LNCAP (cell line): ENCODE results near the gene NBDY.

Experiments used
- TF ChIP-seq, protein P1 (sequence below): fragments of 450-650 bp; IDR thresholded peaks from 2 replicates; pipeline ENCODE4 v1.5.1; 2017; ENCODE audit warnings: mild to moderate bottlenecking

NBDY gene

DNA sequence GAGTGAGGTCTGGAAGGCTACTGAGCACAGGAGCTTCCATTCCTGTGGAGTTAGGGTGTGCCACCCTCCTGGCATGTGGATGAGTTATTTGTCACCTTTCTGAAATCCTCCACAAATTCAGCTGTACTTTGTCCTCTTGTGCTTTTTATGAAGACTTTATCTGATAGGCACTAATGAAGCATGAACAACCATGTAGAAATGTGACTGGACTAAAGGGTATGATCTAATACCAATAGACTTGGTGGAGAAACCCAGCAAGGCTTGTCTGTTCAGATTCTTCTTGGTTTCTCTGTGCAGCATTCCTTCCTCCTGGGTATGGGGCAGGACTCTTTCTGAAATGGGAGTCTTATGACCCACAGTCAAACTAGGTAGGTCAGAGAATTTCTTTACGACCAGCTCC, 9.6 kb downstream of the NBDY start:
- TF ChIP-seq, protein P1, sequence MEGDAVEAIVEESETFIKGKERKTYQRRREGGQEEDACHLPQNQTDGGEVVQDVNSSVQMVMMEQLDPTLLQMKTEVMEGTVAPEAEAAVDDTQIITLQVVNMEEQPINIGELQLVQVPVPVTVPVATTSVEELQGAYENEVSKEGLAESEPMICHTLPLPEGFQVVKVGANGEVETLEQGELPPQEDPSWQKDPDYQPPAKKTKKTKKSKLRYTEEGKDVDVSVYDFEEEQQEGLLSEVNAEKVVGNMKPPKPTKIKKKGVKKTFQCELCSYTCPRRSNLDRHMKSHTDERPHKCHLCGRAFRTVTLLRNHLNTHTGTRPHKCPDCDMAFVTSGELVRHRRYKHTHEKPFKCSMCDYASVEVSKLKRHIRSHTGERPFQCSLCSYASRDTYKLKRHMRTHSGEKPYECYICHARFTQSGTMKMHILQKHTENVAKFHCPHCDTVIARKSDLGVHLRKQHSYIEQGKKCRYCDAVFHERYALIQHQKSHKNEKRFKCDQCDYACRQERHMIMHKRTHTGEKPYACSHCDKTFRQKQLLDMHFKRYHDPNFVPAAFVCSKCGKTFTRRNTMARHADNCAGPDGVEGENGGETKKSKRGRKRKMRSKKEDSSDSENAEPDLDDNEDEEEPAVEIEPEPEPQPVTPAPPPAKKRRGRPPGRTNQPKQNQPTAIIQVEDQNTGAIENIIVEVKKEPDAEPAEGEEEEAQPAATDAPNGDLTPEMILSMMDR = no peak

DNA sequence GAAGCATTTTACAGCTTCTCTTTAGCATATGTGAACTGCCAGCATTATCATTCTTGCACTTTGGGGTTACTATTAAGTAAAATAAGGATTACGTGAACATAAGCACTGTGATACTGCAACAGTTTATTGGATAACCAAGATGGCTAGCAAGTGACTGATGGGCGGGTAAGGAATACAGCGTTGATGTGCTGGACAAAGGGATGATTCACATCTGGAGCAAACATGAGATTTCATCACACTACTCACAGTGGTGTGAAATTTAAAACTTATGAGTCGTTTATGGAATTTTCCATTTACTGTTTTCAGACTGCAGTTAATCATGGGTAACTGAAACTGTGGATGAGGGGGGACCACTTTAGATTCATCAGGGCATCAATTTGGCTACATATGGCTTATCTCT, 16.0 kb downstream of the NBDY start:
- TF ChIP-seq, protein P1 = no peak

DNA sequence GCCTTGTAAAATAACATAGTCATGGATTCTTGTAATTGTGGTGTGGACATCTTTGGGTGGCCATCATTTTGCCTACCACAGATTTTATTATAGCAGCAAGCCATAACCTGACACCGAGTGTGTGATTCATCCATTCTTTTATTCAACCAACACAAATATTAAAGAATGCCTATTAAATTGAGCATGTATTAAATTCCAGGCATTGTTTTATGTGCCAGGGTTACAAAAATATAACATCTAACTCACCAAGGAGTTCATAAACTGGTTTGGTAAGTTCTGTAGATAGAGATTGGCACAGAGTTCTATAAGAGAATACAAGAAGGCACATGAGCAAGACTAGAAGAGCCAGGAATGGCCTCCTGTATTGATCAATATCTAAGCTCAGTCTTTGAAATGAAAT, 18.0 kb downstream of the NBDY start:
- TF ChIP-seq, protein P1 = no peak

DNA sequence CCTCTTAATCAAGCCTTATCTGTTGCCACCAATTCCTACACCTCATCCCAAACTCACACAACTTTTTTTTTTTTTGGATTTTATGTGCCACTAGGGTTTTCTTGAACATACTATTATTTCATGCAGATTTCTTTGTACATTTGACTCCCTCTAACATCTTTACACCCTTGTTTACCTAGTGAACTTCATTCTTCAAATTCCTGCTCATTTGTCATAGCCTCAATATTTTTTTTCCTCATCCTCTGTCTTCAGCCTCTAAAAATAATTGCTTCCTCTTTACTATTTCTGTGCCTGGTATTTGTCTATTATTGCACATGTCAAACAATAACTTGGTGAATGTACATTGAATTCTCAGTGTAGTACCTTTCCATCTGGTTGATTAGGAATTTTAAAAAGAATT, 22.0 kb downstream of the NBDY start:
- TF ChIP-seq, protein P1 = no peak

DNA sequence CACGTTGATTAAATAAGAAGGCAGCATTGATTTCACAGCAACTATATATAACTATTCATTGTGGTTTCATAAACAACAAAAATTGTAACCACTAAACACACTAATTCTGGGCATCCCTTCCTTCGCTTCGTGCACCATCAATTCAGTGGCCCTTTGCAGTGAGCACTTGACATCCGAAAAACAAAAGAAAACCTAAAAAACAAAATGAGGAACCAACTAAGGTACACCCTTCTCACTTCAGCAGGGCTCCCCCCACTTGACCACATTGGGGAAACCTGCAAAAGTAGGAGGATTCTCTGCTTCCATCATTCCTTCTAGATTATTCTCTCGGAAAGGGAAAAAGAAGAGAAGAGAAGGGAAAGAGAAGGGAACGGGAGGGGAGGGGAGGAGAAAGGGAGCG, 28.3 kb downstream of the NBDY start:
- TF ChIP-seq, protein P1 = no peak

DNA sequence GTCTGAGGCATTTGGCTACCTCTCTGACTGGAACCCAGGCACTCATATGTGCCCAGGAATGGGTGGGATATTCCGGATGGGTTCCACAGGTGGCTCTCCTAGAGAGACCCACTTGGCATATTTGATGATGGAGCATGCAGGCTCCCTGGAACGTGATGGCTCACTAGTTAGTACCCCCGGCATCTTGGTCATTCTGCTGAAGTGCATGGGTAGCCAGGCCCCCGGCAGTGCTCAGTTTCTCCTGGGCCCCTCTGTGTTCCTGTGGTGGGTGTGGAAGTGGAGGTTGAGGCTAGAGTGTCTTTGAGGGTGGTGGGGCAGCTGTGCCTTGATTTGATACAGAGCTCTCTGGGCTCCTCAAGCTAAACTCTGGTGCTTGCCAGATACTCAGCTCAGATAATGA, 29.4 kb downstream of the NBDY start:
- TF ChIP-seq, protein P1 = no peak

DNA sequence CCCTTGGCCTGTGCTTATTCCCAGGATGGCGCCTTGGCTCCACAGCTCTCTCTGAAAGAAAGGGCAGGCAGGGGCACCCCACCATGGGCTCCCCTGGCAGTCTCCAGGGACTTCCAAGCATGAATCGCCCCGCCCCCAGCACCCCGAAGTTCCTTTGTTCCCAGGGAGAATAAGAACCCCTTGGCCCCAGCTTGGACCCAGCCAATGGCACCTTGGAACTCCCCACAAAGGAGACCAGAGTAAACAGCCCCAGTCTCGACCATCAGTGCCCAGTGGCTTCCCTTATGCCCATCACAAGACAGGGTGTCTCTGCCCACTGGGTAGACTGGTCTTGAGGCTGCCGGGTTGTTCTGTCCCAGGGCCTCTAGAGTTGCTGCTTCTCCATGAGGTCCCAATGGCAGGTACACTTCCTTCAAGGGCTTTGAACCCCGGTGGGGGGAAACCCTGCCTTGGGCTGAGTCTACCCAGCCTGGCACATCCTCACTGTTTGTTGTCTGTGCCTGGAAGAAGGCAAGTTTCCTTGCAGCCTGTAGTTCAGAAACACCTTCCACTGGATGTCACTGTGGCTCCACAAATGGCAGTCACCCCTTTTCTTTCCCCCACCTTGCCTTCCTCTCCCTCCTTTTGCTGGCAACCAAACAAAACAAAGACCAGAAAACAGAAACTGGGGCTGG, 30.8 kb downstream of the NBDY start:
- TF ChIP-seq, protein P1 = no peak

DNA sequence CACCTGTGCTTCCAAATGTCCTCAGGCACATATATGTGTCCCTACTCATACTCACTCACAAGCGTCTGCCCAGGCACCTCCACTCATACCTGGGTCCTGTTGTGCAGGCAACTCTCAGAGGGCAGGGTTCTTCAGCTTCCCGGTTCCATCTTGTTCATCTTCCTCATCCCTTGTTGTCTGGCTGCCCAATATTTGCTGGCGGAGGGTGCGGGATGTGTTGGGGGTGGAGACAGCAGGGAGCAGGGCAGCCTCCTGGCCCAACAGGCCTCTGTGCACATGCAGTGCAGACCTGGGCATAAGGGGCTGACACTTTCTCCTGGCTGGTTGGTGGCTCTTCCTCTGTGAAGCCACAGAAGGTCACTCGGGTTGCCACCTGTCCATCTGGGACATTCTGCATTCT, 32.1 kb downstream of the NBDY start:
- TF ChIP-seq, protein P1 = no peak
